Glutamatergic neuron (in vitro differentiated cells): ENCODE results near the gene RFX2. TPM values are rescaled to one million over a fixed set of nuclear protein-coding genes. Genes with fewer than 3 reads are reported as not detected.
"Not testable (repeated sequence)": the region's sequence is repeated elsewhere in the genome, so short reads cannot be mapped to it uniquely, and the experiment has no call there.

Experiments used
- DNase-seq: peaks from one replicate; pipeline ENCODE4 v3.0.0; 2022
- H3K27ac Mint-ChIP-seq: one replicate; pipeline ENCODE4 v1.8.0; 2020; ENCODE audit warnings: mild to moderate bottlenecking, mixed read lengths, inconsistent platforms; ENCODE audit not compliant: unreplicated experiment
- H3K27me3 Mint-ChIP-seq: one replicate; pipeline ENCODE4 v1.8.0; 2020; ENCODE audit warnings: mild to moderate bottlenecking, moderate library complexity, mixed read lengths, inconsistent platforms; ENCODE audit not compliant: unreplicated experiment
- H3K36me3 Mint-ChIP-seq: one replicate; pipeline ENCODE4 v1.8.0; 2020; ENCODE audit warnings: mild to moderate bottlenecking, mixed read lengths, inconsistent platforms; ENCODE audit not compliant: unreplicated experiment
- H3K4me1 Mint-ChIP-seq: one replicate; pipeline ENCODE4 v1.8.0; 2020; ENCODE audit warnings: mild to moderate bottlenecking, low read depth, mixed read lengths, inconsistent platforms; ENCODE audit not compliant: unreplicated experiment
- H3K4me3 Mint-ChIP-seq: one replicate; pipeline ENCODE4 v1.8.0; 2020; ENCODE audit warnings: mild to moderate bottlenecking, mixed read lengths, inconsistent platforms; ENCODE audit not compliant: unreplicated experiment
- H3K9me3 Mint-ChIP-seq: one replicate; pipeline ENCODE4 v1.8.0; 2020; ENCODE audit warnings: mild to moderate bottlenecking, moderate library complexity, mixed read lengths, inconsistent platforms; ENCODE audit not compliant: unreplicated experiment
- CTCF ChIP-seq: fragments of 200-600 bp; sonication (generic); IDR thresholded peaks from one replicate; pipeline ENCODE4 v1.5.0; 2021; ENCODE audit not compliant: partially characterized antibody, unreplicated experiment
- total RNA-seq: library from RNA; stranded (reverse); fragmentation: NEBNext Ultra II Directional; extraction: Animal tissue kit (Norgen Biotek cat#: 25700); gene quantifications from one replicate; pipeline ENCODE4 v1.2.1, GENCODE V29; 2021; ENCODE audit not compliant: unreplicated experiment

Gene RFX2
- total RNA-seq, 1 donor from 2014 or later: 4.3 TPM

- peaks cover 3% of the 10 kb centered on the region for H3K9me3 Mint-ChIP-seq
These were observed 1.3 kb downstream of the RFX2 start for GRCh38 chr19:6108721-6109633.

DNA sequence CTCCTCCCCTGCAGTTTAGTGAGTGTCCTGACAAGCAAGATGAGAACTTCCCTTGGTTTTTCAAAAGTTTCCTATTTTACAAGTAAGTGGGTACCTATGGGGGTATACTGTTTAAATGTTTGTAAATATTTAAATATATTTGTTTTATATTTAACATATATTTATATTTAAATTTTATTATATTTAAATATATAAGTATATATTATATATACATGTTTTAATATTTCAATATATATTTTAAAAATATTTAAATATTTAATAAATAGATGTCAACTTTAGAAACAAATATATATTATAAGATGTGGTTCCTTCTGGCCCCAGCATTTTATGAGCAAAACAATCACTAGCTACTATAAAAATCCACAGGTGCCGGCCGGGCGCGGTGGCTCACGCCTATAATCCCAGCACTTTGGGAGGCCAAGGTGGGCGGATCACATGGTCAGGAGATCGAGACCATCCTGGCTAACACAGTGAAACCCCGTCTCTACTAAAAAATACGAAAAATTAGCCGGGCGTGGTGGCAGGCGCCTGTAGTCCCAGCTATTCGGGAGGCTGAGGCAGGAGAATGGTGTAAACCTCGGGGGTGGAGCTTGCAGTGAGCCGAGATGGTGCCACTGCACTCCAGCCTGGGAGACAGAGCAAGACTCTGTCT, 3.5 kb downstream of the RFX2 start:
- not testable (repeated sequence) for H3K4me1 Mint-ChIP-seq, H3K27ac Mint-ChIP-seq, H3K9me3 Mint-ChIP-seq, H3K27me3 Mint-ChIP-seq, DNase-seq, H3K36me3 Mint-ChIP-seq, H3K4me3 Mint-ChIP-seq

More at GRCh38 chr19:6108721-6109633, 1.3 kb downstream of the RFX2 start:
- Mint-ChIP-seq H3K4me1 (peaks cover 8% of the 10 kb centered on the region), H3K27ac (no peak overlapping the region), H3K27me3 (peaks cover 9% of the 10 kb centered on the region), H3K4me3 (peak overlapping the region; percentile 78), H3K36me3 (no peaks in the 10 kb centered on the region)
- TF ChIP-seq CTCF: no peak
- peak; percentile 28 for DNase-seq

GRCh38 chr19:6105444-6105843, 4.9 kb downstream of the RFX2 start:
- peak overlapping the region; percentile 4 for H3K4me3 Mint-ChIP-seq
- no peaks in the 10 kb centered on the region for H3K36me3 Mint-ChIP-seq
- H3K4me1 Mint-ChIP-seq: peaks cover 8% of the 10 kb centered on the region
- no peak for TF ChIP-seq CTCF
- H3K27ac Mint-ChIP-seq: no peak overlapping the region
- peaks cover 3% of the 10 kb centered on the region for H3K9me3 Mint-ChIP-seq
- no peak for DNase-seq
- H3K27me3 Mint-ChIP-seq: peaks cover 9% of the 10 kb centered on the region

- H3K36me3 Mint-ChIP-seq: no peaks in the 10 kb centered on the region
- no peak for TF ChIP-seq CTCF
- DNase-seq: no peak
- peaks cover 1% of the 10 kb centered on the region for H3K9me3 Mint-ChIP-seq
- H3K27ac Mint-ChIP-seq: no peak overlapping the region
- H3K4me1 Mint-ChIP-seq: peaks cover 13% of the 10 kb centered on the region
- peaks cover 7% of the 10 kb centered on the region for H3K27me3 Mint-ChIP-seq
- H3K4me3 Mint-ChIP-seq: no peak overlapping the region
These were observed 6.4 kb downstream of the RFX2 start for GRCh38 chr19:6103894-6104293.

DNA sequence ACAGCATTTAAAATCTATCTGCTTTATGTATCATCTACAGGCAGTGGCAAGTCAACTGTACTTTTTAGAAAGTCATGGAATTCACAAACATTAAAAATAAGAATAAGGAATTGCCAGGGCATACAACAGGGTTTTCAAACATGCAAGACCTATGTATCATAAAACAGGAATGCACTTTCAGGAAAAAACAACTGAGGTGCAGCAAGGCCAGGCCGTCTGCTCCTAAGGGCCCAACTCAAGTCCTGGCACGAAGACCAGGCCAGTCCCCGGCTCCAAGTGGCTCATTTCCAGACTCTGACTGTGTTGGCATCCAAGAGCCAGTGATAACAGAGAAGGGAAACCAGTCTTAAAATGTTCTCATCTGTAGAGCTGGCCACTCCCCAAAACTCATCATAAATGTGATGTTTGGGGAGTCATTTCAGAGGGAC, 7.1 kb downstream of the RFX2 start:
- no peak for TF ChIP-seq CTCF
- no peak overlapping the region for H3K27ac Mint-ChIP-seq
- DNase-seq: no peak
- peaks cover 1% of the 10 kb centered on the region for H3K9me3 Mint-ChIP-seq
- peaks cover 9% of the 10 kb centered on the region for H3K4me1 Mint-ChIP-seq
- no peak overlapping the region for H3K4me3 Mint-ChIP-seq
- H3K36me3 Mint-ChIP-seq: no peaks in the 10 kb centered on the region
- peaks cover 7% of the 10 kb centered on the region for H3K27me3 Mint-ChIP-seq
